GM18870 (cell line): ENCODE results near the gene SLIT3.

Source experiments
- ATAC-seq: cut with Tn5 transposase; IDR thresholded peaks from one replicate; pipeline ENCODE4 v1.9.1; 2021; ENCODE audit warnings: moderate library complexity; ENCODE audit not compliant: unreplicated experiment

The SLIT3 gene

GRCh38 chr5:168788107-168788506 is 512.8 kb downstream of the SLIT3 start:
- ATAC-seq: no peak

GRCh38 chr5:168786147-168786546 is 514.8 kb downstream of the SLIT3 start:
- ATAC-seq: no peak

- ATAC-seq: no peak
Measured at GRCh38 chr5:168784454-168784853, 516.5 kb downstream of the SLIT3 start.

GRCh38 chr5:168781941-168782571 is 518.9 kb downstream of the SLIT3 start:
- no peak for ATAC-seq

- no peak for ATAC-seq
Measured at GRCh38 chr5:168780888-168781287, 520.1 kb downstream of the SLIT3 start.

- no peak for ATAC-seq
Measured at GRCh38 chr5:168779333-168779732, 521.6 kb downstream of the SLIT3 start.

- ATAC-seq: no peak
Measured at GRCh38 chr5:168778536-168778935, 522.4 kb downstream of the SLIT3 start.

- no peak for ATAC-seq
Measured at GRCh38 chr5:168777651-168778050, 523.3 kb downstream of the SLIT3 start.

GRCh38 chr5:168776070-168776469 is 524.9 kb downstream of the SLIT3 start:
- no peak for ATAC-seq

- ATAC-seq: no peak
Measured at GRCh38 chr5:168773226-168773625, 527.7 kb downstream of the SLIT3 start.

- no peak for ATAC-seq
Measured at GRCh38 chr5:168772316-168772961, 528.5 kb downstream of the SLIT3 start.

- no peak for ATAC-seq
Measured at GRCh38 chr5:168771678-168772077, 529.3 kb downstream of the SLIT3 start.

- no peak for ATAC-seq
Measured at GRCh38 chr5:168770996-168771395, 529.9 kb downstream of the SLIT3 start.

- no peak for ATAC-seq
Measured at GRCh38 chr5:168770036-168770498, 530.9 kb downstream of the SLIT3 start.

- ATAC-seq: no peak
Measured at GRCh38 chr5:168768172-168768571, 532.8 kb downstream of the SLIT3 start.

GRCh38 chr5:168766426-168766700 is 534.6 kb downstream of the SLIT3 start:
- no peak for ATAC-seq

- no peak for ATAC-seq
Measured at GRCh38 chr5:168765551-168766425, 535.2 kb downstream of the SLIT3 start.

GRCh38 chr5:168765086-168765550 is 535.8 kb downstream of the SLIT3 start:
- ATAC-seq: no peak

- no peak for ATAC-seq
Measured at GRCh38 chr5:168756453-168757391, 544.2 kb downstream of the SLIT3 start.

- ATAC-seq: no peak
Measured at GRCh38 chr5:168755548-168756093, 545.3 kb downstream of the SLIT3 start.
